SIG-M5 (cell line): Measurements from ENCODE around the gene MED15.

ENCODE experiments used
- DNase-seq: peaks from one replicate; lab custom pipeline; 2025; lab: John Stamatoyannopoulos, UW

MED15 gene

DNA sequence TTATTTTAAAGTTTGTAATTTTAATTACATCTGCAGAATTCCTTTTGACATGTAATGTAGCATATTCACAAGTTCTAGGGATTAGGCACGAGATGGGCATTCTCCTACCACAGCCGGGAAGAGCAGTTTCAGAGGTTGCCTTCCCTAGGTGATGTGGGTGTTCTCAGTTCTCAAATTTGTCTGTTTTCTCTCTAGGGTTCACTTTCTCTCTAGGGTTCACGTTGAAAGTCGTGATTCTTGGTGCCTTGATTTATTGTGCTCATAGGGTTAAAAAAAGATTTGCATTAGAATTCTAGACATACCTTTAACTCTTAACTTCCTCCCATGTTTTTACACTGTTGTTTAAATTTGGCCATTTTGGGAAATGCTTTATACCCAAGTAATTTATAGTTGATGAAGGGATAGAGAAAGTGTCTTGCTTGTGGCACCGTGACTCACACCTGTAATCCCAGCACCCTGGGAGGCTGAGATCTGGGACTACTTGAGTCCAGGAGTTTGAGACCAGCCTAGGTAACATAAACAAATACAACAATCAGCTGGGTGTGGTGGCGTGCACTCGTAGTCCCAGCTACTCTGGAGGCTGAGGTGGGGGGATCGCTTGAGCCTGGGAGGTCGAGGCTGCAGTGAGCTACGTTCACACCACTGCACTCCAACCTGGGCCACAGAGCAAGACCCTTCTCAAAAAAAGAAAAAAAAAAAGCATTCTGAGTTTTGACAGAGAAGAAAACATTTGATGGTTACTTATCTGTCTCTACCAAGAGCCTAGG is 3.6 kb downstream of the MED15 start:
- no peak for DNase-seq

GRCh38 chr22:20511578-20512229 is 4.3 kb downstream of the MED15 start:
- DNase-seq, result no peak

GRCh38 chr22:20514658-20515406 is 7.4 kb downstream of the MED15 start:
- DNase-seq, result no peak

DNA sequence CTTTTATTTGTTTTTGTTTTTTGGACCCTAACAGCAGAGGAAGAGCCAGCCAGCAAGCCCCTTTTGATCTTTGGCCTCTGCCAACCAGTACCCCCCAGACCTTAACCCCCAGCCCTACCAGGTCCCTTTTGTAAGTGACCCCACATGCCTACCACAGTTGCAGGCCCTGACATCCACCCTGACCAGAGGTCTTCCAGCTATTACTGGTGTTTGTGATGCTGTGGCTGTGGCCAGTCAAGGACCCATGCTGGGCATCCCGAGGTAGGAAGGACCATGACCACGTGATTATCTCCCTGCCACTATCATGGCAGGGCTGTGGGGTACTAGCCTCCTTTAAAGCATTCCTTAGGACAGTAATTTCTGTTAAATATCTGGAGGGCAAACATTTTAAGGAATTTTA is 9.0 kb downstream of the MED15 start:
- no peak for DNase-seq

DNA sequence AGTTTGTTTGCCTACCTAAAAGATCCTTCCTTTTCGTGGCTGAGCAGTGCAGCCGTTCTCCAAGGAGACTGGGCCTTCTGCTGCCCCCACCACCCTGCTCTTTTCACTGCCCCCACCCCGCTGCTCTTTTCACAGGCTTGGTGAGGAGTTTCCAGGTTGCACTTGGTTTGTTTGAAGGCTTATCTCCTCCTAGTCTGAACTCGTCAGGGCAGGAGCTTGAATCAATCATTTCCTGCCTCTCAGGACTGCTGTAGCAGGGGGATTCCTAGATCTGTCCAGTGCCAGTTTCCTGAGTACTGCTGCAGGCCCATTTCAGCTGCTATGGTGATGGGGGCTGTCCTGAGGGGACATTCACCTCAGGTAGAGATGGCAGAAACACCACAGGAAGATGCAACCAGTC is 10.0 kb downstream of the MED15 start:
- no peak for DNase-seq

- no peak for DNase-seq
These were observed 10.6 kb downstream of the MED15 start for GRCh38 chr22:20517841-20518592.

DNA sequence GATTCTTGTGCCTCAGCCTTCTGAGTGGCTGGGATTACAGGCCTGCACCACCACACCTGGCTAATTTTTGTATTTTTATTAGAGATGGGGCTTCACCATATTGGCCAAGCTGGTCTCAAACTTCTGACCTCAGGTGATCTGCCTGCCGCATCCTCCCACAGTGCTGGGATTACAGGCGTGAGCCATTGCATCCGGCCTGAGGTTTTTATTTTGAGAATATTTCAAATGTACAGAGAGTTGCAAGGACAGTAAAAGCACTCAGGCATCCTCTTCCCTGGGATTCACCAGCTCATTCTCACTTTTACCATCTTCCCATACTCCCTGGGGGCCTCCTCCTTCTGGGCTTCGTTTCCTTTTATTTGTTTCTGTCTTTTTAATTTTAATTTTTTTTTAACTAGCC is 12.1 kb downstream of the MED15 start:
- no peak for DNase-seq

DNA sequence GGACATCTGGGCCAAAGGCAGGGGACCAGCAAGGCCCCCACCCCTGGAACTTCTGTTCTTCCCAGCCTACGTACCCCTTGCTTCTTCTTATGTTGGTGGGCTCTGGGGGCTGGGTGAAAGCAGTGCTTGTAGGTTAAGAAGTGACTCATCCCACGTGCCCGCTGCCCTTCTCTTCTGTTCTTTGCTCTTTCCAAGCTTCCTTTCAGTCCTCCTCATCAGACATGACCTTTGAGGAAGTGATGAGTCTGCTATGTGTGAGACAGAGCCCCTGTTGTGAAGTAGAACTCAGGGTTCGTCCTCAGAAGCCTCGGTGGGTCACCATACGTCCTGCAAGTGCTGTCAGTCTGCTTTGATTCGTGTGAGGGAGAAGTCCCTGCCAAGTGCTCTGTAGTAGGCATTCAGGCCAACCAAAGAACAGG is 12.7 kb downstream of the MED15 start:
- no peak for DNase-seq

GRCh38 chr22:20522134-20523004 is 15.0 kb downstream of the MED15 start:
- DNase-seq, result no peak

DNA sequence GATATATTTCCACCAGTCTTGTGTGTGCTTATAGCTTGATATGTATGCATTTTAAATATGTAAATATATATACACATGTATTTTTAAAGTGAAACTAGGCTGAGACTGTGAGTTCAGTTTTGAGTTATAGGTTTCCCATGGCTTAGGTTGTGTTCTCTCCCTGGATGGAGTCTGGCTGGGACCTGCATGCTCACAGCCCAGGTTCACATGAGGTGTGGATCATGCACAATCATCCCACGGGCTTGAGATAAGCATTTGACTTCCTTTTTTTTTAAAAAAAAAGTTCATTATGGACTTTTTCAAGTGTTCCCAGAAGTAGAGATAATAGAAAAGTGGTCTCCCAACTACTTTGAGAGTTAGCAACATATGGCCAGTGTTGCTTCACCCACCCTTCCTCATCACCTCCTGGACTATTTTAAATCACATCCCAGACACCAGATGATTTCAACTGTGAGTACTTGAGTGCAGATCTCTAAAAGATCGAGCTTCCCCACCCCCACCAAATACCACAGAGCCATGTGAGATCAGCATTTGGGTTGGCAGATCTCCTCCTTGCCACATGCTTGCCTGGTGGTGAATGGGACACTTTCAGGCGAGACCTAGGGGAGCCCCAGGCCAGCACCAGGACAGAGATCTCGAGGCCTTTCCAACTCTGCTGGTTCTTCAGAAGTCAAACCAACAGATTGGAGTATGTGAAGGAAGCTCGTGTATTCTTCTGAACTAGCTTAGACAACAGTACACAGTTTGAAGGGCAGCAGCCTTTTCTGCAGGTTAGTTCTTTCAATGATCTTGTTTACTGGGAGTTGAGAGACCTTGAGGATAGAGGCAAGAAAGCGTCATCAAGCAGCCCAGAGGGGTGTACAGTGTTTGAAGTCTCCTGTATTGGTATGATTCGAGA is 15.9 kb downstream of the MED15 start:
- no peak for DNase-seq

DNA sequence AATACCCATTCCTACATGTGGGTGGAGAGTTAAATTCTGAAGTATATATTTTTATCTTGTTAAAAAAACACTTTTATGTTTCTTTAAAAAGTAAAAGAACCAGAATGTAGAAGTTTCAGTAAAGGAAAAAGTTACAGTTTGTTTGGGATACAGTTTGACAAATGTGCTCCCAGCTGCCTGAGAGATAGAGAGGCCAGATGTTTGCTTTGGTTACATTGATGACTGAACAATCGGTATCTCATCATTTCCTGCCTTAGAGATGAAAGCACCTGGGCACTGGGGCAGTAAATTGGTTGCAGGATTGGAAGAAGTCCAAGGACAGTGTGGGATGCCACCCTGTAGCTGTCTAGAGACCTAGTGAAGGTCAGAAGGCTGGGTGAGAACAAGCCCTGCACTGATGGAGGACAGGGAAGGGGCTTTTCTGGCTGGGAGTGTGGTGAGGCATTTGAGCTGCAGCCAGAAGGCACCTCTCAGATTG is 16.6 kb downstream of the MED15 start:
- no peak for DNase-seq

DNA sequence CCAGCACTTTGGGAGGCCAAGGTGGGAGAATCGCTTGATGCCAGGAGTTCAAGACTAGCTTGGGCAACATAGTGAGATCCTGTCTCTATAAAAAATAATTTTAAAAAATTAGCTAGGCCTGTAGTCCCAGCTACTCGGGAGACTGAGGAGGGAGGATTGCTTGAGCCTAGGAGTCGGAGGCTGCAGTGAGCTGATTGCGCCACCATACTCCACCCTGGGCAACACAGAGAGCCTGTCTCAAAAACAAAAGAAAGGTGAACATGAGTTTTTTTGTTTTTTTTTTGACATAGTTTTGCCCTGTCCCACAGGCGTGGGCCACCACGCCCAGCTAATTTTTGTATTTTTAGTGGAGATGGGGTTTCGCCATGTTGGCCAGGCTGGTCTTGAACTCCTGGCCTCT is 17.6 kb downstream of the MED15 start:
- no peak for DNase-seq

DNA sequence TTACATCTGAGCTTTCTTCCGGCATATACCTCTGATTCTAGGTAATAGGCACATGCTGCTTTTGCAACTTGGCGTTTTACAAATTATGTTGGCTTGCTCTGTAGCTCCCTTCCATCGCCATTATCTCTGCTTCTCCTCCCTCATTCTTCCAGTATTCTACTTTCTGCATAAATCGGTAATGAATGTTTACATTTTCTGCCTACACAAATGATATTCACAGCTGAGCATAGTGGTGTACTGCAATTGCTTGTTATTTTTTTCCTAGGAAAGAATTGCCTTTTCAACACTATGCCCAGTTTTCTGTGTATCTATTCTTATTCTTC is 18.9 kb downstream of the MED15 start:
- DNase-seq, result no peak

DNA sequence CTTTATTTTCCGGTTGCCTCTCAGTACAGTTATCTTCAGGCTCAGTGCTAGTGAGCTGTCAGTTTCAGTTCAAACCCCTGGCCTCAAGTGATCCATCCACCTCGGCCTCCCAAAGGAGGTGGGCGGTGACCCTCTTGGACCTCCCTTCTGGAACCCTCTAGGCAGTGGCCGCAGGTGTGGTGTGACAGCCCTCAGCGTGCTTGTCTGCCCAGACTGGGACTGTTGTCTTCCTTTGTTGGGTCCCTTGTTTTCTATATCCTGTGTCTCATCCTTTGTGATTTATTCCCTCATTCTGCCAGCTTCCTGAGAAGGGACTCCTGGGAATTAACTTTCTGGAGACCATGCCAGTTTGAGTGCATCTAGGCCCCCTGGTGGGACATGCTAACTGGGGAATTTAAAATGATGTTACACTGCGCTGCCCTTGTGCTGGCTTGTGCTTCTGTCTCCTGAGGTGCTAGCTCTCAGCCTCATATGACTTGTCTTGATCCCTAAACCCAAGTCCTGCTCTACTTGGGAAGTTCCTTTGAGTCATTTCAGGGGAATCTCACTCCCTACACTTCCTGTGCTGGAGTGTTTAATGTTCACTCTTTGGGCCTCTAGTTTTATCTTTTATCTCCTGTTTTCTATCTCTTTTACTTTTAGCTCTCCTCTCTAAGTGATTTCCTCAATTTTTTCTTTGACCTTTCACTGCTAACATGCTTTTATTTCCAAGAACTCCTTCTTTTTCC is 19.4 kb downstream of the MED15 start:
- no peak for DNase-seq

- no peak for DNase-seq
These were observed 21.1 kb downstream of the MED15 start for GRCh38 chr22:20528405-20528978.

DNA sequence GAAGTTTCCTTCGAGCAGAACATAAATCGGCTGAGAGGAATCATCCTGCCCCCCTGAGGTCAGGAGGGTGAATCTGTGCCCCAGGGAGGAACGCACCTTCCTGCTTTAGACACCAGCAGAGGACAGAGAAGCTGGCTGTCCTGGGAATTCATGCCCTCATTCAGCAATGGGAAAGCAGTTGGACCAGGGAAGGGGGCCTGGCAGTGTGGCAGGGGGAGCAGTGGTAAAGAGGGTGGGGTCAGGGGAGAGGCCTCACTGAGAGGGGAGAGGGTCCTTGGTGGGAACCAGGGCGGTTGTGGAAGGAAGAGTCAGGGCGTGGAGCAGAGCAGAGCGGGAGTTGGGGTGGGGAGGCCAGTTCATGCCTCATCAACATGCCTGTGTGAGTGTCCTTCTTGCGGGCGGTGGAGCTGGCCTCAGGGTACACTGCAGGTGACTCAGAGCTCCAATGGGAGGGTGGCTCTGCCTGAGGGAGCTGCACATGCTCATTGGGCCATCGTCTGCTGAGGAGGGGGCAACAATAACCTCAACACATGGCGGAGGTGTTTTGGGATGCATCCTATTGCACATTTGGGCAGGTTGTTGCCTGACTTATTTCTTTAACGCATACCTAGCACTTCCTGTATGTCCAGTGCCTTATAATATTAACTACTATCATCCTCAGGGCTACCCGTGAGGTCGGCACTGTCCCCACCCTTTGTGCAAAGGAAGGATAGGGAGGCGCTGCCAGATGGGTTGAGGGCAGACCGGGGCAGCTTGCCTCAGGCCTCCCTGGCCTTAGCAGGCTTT is 23.2 kb downstream of the MED15 start:
- no peak for DNase-seq

- DNase-seq, result no peak
These were observed 23.7 kb downstream of the MED15 start for GRCh38 chr22:20531154-20531403.

DNA sequence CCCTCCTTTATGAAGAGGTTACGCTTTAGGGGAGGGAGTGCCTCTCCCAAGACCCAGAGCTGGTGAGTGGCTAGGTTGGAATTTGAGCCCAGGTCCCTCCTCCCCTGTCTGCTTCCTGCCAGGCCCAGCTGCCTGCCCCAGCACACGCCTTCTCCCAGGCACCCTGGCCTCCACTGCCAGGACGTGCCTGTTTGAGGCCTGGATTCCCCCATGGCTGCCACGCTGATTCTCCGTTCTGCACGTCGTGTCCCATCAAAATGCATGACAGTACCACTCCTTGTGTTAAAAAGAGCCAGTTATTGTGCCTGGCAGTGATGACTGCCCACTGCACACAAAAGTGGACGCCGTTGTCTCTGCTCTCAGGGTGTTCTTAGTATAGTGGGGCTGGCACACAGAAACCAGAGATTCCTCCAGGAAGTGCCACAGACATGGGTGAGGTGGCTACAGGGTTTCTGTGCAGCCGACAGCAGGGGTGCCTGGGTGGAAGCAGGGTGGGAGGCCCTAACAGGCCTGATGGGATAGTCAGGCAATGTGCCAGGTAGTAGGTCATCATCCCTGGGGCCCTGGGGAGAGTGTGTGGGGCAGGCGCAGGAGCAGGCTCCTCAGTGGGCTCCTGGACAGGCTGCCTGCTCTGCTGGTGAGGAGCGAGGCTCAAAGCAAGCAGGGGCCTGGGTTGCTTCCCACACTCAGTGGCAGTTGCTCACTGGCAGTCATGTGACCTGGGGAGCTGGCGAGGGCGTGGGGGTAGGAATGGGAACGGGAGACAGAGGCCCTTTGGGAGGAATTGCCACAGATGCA is 24.2 kb downstream of the MED15 start:
- DNase-seq, result no peak
